Tibial nerve (tissue), 3 donors: Measurements from ENCODE around the gene FAM78B.

ENCODE experiments used
- CTCF ChIP-seq, 5 experiments: fragments of 200-600 bp in 3 of 5; fragments of 450-650 bp in 2 of 5; sonication (generic) in 3 of 5; IDR thresholded peaks; one replicate each; pipeline ENCODE4 v1.5.1; 2016 to 2019; ENCODE audit warnings: antibody characterized with exemption in 5 of 5, mild to moderate bottlenecking in 3 of 5, moderate library complexity in 2 of 5
- POLR2A ChIP-seq, 2 donors: fragments of 450-650 bp; IDR thresholded peaks; one replicate each; pipeline ENCODE4 v1.6.1; 2017; ENCODE audit warnings: antibody characterized with exemption in 2 of 2, mild to moderate bottlenecking in 2 of 2, moderate library complexity in 2 of 2

DNA sequence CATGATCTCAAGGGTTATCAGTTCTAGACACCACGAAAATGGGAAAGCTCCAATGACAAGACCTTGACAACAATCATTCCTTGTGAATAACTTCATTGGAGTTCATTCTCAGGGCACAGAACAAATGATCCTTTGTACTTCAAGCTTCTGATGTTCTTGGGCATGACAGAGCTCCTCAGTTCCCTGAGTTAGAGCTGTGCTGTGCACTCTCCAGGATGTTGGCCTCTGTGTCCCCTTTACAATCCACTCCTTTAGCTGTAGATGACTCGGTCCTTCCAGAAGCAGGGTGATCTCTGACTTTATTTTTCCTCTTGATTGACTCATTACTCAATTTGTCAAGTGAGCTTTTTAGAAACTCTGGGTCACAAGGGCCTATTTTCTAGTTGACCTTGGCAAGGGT lies 3.9 kb upstream of the FAM78B start:
- TF ChIP-seq POLR2A (IDR thresholded peaks at IDR 0.05) = no peak
- TF ChIP-seq CTCF (IDR thresholded peaks at IDR 0.05) = no peak
